BLaER1 treated with 17β-estradiol and CSF1 and Interleukin-3, amounts not matched to agents 10 nM and 100 nM (cell line): Measurements from ENCODE around the gene PTCD3.

ENCODE experiments used
- H3K27ac ChIP-seq, 11 experiments: shearing (Covaris generic); formaldehyde crosslinking; 2 replicates each; pipeline ENCODE4 v1.8.1; 2022
- H3K27me3 ChIP-seq, 11 experiments: shearing (Covaris generic); formaldehyde crosslinking; 2 replicates each; pipeline ENCODE4 v1.8.1; 2022
- H3K36me3 ChIP-seq, 11 experiments: shearing (Covaris generic); formaldehyde crosslinking; 2 replicates each; pipeline ENCODE4 v1.8.1; 2022
- H3K4me1 ChIP-seq, 10 experiments: shearing (Covaris generic); formaldehyde crosslinking; 2 replicates each; pipeline ENCODE4 v1.8.1; 2022
- H3K4me2 ChIP-seq, 11 experiments: shearing (Covaris generic); formaldehyde crosslinking; 2 replicates each; pipeline ENCODE4 v1.8.1; 2022
- H3K4me3 ChIP-seq, 10 experiments: shearing (Covaris generic); formaldehyde crosslinking; 2 replicates each; pipeline ENCODE4 v1.8.1; 2022
- H3K9ac ChIP-seq, 11 experiments: shearing (Covaris generic); formaldehyde crosslinking; 2 replicates each; pipeline ENCODE4 v1.8.1; 2022
- H3K9me3 ChIP-seq, 11 experiments: shearing (Covaris generic); formaldehyde crosslinking; replicated peaks in 1 of 11; 2 replicates each; pipeline ENCODE4 v1.8.1; 2022
- H4K20me1 ChIP-seq, 11 experiments: shearing (Covaris generic); formaldehyde crosslinking; 2 replicates each; pipeline ENCODE4 v1.8.1; 2022
- Cebpa-rat ChIP-seq, 11 experiments: shearing (Covaris generic); IDR thresholded peaks; 2 replicates each; pipeline ENCODE4 v1.8.1; 2022

Gene PTCD3

DNA sequence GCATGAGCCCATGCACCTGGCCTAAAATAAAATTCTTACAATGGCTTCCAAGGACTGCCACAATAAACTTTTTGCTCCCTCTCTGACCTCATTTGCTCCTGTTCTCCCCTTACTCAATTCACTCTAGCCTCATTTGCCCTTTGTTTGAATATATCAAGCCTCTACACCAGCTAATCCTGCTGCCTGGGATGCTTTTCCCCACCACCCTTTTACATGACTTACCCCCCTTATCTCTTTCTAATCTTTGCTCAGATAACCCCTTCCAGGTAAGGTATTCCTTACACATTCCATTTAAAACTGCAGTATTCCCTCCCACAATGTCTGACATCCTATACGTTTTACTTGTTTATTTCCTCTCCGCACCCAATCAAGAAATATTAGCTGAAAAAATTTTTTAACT is 66.6 kb downstream of the PTCD3 start:
- Histone ChIP-seq H3K27ac (no peak overlapping the region), H3K36me3 (peaks cover 83 to 100% (median 93%) of the 10 kb centered on the region in 11 experiments)

DNA sequence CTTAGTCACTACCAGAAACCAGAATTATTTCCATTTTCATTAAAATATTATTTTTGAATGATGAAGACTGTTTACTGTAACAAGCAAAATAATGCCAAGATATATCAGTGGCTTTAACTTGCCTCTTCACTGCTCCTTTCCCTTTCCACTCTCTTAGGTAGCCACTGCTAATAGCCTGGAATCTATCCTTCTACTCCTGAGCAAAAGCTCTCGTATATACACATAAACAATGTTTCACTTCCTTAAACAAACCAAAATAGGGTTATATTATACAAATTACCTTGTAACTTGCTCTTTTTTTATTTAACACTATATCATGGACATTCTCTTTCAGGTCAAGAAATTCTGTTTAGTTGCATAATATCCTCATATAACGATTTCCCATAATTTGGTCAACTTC is 68.4 kb downstream of the PTCD3 start:
- Histone ChIP-seq H3K27ac (peak overlapping the region in 1 of 11 experiments; percentile 17; a peak in 1 of 22 replicates), H3K4me2 (peak overlapping the region in 3 of 11 experiments; percentile 2 to 53 (median 38); a peak in 5 of 22 replicates), H3K9me3 (no peaks in the 10 kb centered on the region), H3K4me3 (no peak overlapping the region), H3K4me1 (peaks cover 0 to 21% (median 7%) of the 10 kb centered on the region in 10 experiments; a peak in 10 of 20 replicates), H4K20me1 (peaks cover 5 to 84% (median 66%) of the 10 kb centered on the region in 11 experiments; a peak in 18 of 22 replicates), H3K36me3 (peaks cover 83 to 100% (median 93%) of the 10 kb centered on the region in 11 experiments), H3K27me3 (no peaks in the 10 kb centered on the region), H3K9ac (no peak overlapping the region)
- no peak for TF ChIP-seq Cebpa-rat (IDR thresholded peaks at IDR 0.05)

More for the DNA sequence above, 66.6 kb downstream of the PTCD3 start:
- H3K4me2 ChIP-seq: no peak overlapping the region
- peaks cover 0 to 21% (median 7%) of the 10 kb centered on the region in 10 experiments; a peak in 10 of 20 replicates for H3K4me1 ChIP-seq
- H4K20me1 ChIP-seq: peaks cover 5 to 70% (median 64%) of the 10 kb centered on the region in 11 experiments; a peak in 17 of 22 replicates
- no peak overlapping the region for H3K4me3 ChIP-seq
- H3K9ac ChIP-seq: no peak overlapping the region
- H3K9me3 ChIP-seq: no peaks in the 10 kb centered on the region
- no peak for TF ChIP-seq Cebpa-rat (IDR thresholded peaks at IDR 0.05)
- H3K27me3 ChIP-seq: no peaks in the 10 kb centered on the region

DNA sequence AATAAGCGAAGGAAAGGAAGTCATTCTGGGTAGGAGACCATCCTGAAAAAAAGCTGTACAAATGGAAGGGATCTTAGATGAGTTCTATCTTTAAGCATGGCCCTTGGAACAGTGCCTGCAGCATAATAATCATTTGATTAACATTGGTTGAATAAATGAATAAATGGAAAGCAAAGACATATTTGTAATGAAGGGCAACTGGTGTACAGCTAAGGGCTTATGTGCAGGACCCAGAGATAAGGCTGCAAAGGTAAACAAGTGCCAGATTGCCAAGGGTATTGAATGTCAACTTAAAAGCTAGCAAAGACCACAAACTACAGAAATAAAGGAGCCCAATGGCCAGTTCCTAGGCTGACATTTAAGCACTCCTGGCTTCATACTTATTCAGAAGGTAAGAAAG is 69.8 kb downstream of the PTCD3 start:
- H3K27ac ChIP-seq: no peak overlapping the region
- peaks cover 0 to 21% (median 7%) of the 10 kb centered on the region in 10 experiments; a peak in 10 of 20 replicates for H3K4me1 ChIP-seq
- no peak overlapping the region for H3K4me3 ChIP-seq
- no peak for TF ChIP-seq Cebpa-rat (IDR thresholded peaks at IDR 0.05)
- no peak overlapping the region for H3K4me2 ChIP-seq
- H4K20me1 ChIP-seq: peaks cover 5 to 94% (median 66%) of the 10 kb centered on the region in 11 experiments; a peak in 18 of 22 replicates
- H3K36me3 ChIP-seq: peaks cover 80 to 100% (median 92%) of the 10 kb centered on the region in 11 experiments
- no peak overlapping the region for H3K9ac ChIP-seq
- H3K9me3 ChIP-seq: no peaks in the 10 kb centered on the region
- H3K27me3 ChIP-seq: no peaks in the 10 kb centered on the region

DNA sequence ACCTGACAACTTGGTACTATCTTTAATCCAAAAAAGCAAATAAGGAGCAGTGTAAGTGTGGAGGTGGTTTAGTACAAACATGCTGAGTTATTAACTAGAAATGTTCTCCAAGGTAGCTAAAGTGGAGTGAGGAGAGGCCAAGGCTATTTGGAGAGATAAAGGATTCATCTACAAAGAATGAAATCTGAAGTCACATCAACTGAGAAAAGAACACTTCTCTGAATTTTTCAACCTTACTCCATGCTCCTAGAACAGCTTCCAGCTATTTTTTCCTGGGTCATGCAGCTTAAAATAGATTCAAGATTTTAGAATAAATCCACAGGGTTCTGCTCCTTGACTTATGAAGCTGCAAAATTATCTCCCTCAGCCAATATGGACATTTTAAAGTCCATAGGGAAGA is 70.6 kb downstream of the PTCD3 start:
- TF ChIP-seq Cebpa-rat (IDR thresholded peaks at IDR 0.05): no peak
- Histone ChIP-seq H3K4me3 (no peak overlapping the region), H3K9me3 (no peaks in the 10 kb centered on the region), H3K27me3 (no peaks in the 10 kb centered on the region), H3K4me2 (no peak overlapping the region), H3K4me1 (peaks cover 1 to 21% (median 7%) of the 10 kb centered on the region in 10 experiments; a peak in 15 of 20 replicates), H3K36me3 (peaks cover 76 to 99% (median 89%) of the 10 kb centered on the region in 11 experiments), H3K27ac (no peak overlapping the region), H4K20me1 (peaks cover 10 to 96% (median 67%) of the 10 kb centered on the region in 11 experiments; a peak in 18 of 22 replicates), H3K9ac (no peak overlapping the region)

DNA sequence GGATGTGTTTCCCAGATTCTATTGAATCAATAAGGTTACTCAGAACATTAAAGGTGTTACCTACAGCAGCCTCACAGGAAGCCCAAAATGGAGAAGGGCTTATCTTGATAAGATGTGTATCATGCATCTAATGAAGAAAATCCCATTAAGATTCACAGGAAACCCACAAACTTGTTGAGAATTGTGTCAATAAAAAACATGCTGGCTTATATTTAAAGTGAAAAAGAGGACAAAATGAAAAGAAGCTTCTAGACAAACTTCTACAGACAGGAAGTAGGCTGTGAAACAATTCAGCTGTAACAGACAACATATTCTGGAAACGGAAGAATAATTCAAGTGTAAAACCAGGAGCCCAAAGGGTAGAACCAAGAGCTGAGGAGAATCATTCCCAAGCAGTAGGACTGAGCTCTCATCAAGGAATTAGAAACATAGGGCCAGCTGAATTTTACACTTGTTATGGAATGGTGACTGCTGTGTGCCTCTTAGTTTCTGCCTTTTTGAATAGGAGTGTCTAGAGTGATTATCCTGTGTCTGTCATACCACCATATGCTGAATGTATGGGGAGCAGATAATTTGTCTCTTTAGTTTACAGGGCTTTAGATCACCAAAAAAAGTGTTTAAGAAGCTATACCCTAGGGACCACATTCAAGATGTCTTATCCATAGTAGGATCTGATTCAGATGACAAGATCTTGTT is 79.6 kb downstream of the PTCD3 start:
- peak overlapping the region in 7 of 10 experiments; percentile 3 to 30 (median 19); a peak in 5 of 20 replicates for H3K4me3 ChIP-seq
- peaks cover 60 to 88% (median 74%) of the 10 kb centered on the region in 10 experiments for H3K4me1 ChIP-seq
- peak overlapping the region; percentile 47 to 74 (median 68); a peak in 21 of 22 replicates for H3K27ac ChIP-seq
- H4K20me1 ChIP-seq: peaks cover 51 to 100% (median 86%) of the 10 kb centered on the region in 11 experiments; a peak in 20 of 22 replicates
- TF ChIP-seq Cebpa-rat (IDR thresholded peaks at IDR 0.05): no peak
- peaks cover 22 to 42% (median 34%) of the 10 kb centered on the region in 11 experiments; a peak in 21 of 22 replicates for H3K36me3 ChIP-seq
- no peaks in the 10 kb centered on the region for H3K9me3 ChIP-seq
- peak overlapping the region; percentile 53 to 77 (median 64); a peak in 21 of 22 replicates for H3K9ac ChIP-seq
- no peaks in the 10 kb centered on the region for H3K27me3 ChIP-seq
- peak overlapping the region; percentile 54 to 95 (median 82) for H3K4me2 ChIP-seq

DNA sequence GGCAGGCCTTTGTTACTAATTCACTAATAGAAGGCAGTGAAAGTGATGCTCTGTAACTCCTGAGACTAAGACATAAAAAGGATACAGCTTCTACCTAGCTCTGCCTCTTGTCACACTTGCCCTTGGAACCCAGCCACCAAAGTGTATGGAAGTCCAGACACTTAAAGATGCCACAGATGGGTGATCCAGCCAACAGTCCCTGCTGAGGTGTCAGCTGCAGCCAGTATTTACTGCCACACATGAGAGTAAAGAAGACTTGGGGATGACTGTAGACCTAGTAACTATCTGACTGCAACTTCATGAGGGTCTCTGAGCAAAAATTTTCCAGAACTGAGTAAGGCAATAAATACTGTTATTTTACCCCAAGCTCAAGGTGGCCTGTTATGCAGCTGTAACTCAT is 80.4 kb downstream of the PTCD3 start:
- peaks cover 21 to 42% (median 35%) of the 10 kb centered on the region in 11 experiments; a peak in 20 of 22 replicates for H3K36me3 ChIP-seq
- peak overlapping the region in 7 of 11 experiments; percentile 1 to 73 (median 22); a peak in 8 of 22 replicates for H3K9ac ChIP-seq
- peaks cover 65 to 93% (median 78%) of the 10 kb centered on the region in 10 experiments for H3K4me1 ChIP-seq
- TF ChIP-seq Cebpa-rat (IDR thresholded peaks at IDR 0.05): no peak
- H3K4me3 ChIP-seq: peak overlapping the region in 2 of 10 experiments; percentile 4 to 24; a peak in 1 of 20 replicates
- peak overlapping the region; percentile 47 to 74 (median 68); a peak in 19 of 22 replicates for H3K27ac ChIP-seq
- no peaks in the 10 kb centered on the region for H3K9me3 ChIP-seq
- no peaks in the 10 kb centered on the region for H3K27me3 ChIP-seq
- H3K4me2 ChIP-seq: peak overlapping the region; percentile 54 to 95 (median 82)
- H4K20me1 ChIP-seq: peaks cover 52 to 100% (median 86%) of the 10 kb centered on the region in 11 experiments; a peak in 20 of 22 replicates

DNA sequence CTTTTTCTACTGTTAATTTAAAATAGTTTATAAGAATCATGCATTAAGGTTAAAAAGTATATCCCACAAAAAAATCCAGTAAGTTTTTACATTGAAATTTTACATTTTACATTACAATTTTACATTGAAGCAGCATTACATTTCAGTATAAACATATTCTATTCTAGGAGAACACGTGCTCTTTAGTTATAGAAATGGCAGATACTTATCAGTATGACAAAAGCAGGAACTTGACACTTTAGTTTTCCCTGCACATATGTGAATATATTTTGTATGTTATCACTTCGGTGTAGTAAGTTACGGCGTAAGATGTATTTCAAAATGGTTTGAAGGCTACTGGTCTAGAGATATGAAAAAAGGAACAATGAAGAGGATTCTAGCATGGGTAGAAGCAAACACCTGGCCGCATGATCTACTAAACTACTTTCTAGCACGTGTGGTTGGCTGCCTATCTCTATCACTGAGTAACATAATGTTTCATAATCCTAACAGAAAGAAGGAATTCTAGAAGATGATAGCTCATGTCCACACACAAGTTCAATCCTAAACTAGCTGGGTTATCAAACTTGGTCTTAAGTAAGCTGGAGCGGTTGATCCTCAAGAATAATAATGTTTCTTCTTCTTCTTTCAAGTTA is 83.9 kb downstream of the PTCD3 start:
- Histone ChIP-seq H3K9me3 (no peaks in the 10 kb centered on the region), H4K20me1 (peaks cover 69 to 99% (median 95%) of the 10 kb centered on the region in 11 experiments; a peak in 21 of 22 replicates), H3K4me3 (no peak overlapping the region), H3K27me3 (no peaks in the 10 kb centered on the region), H3K36me3 (peaks cover 27 to 58% (median 52%) of the 10 kb centered on the region in 11 experiments; a peak in 21 of 22 replicates), H3K4me1 (peaks cover 73 to 93% (median 82%) of the 10 kb centered on the region in 10 experiments), H3K4me2 (peak overlapping the region in 10 of 11 experiments; percentile 6 to 79 (median 28); a peak in 13 of 22 replicates), H3K9ac (no peak overlapping the region), H3K27ac (no peak overlapping the region; a peak in 2 of 22 replicates)
- TF ChIP-seq Cebpa-rat (IDR thresholded peaks at IDR 0.05): no peak
